Stimulated activated CD4-positive, alpha-beta T cell treated with anti-CD3 and anti-CD28 coated beads, Interleukin-15, amount 100 ng/mL, for 48 hours (primary cell): Measurements from ENCODE around the gene TEX2.

Experiments
- DNase-seq, 2 donors: peaks; one replicate each; pipeline ENCODE4 v3.0.0-alpha.2; 2020; ENCODE audit warnings: low read depth in 2 of 2

TEX2 gene

DNA sequence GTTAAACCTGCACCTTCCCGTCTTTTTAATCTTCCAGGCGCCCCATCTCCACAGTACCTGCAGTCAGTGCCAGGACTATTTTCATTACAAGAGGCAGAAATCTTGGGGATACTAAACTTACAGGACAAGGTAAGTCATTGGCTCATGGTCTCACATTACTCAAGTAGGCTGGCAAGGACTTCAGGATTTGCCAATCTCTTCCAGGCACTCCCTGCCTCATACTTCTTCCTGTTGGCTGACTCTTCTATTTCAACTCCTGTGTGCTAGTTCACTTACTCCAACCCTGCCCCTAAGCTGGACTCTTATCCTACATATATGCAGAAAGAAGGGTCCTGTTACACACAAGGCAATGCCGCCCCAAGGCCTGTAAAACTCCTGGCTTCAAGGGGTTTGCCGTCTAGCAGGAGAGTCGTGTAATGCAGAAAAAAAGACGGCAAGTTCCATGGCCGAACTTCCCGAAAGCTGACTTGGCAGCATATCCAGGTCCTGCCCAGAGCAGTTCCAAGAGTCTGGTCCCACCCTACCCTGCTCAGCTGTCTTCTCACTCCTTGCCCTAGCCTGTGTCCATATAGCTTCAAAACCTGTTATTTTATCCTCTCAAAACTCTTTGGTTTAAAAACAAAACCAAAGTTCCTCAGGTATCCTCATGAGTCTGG is 147.9 kb downstream of the TEX2 start:
- no peak for DNase-seq

DNA sequence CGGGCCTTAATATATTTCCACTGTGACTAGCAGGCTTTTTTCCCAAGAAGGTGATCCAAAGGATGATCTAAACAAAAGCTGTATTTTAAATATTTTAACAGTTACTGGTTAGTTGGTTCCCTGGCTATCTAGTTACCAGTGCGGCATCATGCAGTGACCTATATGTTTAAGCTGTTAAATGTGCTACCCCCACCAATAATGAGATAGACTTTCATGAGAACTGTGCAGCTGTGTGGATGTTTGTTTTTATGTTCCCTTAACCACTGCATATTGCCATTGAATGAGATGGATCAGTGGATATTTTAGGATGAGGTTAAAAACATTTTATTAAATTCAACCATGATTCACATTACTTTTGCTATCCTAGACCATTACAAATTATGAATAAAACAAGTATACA is 150.1 kb downstream of the TEX2 start:
- no peak for DNase-seq

DNA sequence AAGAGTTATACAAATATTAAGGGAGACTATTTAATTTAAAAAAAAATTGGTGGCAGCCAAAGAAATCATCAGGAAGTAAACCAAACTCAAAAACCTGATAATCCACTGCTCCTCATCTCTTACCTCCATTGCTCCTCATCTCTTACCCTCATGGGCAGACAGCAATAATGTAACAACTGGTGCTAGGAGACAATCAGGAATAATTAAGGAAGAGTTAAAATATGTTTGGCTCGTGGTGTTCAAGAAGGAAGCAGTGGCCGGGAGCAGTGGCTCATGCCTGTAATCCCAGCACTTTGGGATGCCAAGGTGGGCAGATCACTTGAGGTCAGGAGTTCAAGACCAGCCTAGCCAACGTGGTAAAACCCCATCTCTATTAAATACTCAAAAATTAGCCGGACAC is 151.2 kb downstream of the TEX2 start:
- no peak for DNase-seq

DNA sequence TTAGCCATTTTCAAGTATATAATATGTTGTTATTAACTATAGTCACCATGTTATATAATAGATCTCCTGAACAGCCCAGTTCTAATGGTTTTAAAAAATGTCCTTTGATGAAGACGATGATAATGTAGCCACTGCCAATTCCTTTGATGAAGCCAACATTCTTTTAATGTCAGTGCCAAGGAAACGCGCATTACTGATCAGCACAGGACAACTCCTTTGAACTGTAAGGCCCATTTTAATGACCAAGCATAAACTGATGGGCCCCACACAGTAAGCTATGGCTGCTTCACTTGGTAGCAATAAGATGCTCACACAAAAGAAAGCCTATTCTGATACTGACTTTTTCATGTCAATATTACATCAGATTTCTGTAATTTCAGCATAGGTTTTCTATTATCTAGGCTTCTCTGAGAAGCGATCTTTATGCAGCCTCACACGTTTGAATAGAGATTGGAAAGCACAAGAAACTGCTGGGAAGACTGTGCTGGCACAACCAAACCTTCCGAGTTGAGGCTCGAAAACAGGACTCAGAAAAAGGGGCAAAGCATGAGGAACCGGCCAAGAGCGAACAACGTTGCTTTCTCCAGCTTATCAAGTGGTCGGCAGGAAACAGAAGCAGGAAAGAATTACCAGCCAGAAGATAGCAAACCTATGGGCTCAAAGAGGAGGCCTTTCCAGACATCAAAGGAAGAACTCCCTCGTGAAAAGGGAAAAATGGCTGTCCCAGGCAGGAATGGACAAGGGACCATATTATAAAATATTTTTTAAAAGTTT is 152.5 kb downstream of the TEX2 start:
- no peak for DNase-seq

DNA sequence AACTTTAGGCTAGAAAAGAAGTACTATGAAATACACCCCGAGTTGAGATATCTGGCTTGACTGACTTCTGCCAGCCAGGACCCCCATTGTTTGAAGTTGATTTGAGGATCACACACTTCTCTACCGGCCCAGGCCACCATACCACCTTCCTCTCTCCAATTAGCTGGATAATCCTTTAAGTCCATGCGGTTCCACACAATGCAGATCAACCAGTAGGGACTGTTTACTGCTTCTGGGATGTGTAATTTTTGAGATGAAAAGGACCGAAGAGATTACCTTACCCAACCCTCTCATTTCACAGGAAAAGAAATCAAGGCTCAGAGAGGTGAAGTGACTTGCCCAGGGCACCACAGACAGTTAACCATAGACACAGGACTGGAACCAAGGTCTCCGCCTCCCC is 153.7 kb downstream of the TEX2 start:
- no peak for DNase-seq

DNA sequence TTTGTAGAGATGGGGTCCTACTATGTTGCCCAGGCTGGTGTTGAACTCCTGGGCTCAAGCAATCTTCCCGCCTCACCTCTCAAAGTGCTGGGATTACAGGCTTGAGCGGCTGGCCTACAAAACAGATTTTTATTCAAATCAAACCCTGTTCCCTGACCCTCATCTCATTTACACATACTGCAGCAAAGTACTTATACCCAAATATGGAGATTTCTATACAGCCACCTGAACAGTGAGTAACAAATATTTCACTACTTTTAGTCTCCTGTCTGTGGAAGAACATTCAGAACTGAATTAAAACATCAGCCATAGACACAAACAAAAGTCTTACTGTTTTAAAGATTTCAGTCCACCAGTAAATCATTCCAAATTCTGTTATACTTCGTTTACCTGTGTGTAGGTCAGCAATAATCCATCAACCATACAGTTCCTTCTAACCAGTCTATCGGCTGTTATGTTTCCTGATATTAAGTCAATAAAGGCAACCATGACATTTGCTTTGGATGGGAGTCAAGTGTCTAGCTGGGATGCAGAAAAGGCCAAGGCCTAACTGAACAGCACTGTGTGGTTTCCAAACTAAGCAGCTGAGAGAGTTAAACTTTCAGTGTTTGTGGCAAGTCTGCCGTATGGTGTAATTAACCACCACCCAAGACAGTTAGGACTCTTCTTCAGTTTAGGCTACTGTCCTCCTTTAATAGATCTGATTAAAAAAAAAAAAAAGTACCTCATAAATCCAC is 155.4 kb downstream of the TEX2 start:
- no peak for DNase-seq

DNA sequence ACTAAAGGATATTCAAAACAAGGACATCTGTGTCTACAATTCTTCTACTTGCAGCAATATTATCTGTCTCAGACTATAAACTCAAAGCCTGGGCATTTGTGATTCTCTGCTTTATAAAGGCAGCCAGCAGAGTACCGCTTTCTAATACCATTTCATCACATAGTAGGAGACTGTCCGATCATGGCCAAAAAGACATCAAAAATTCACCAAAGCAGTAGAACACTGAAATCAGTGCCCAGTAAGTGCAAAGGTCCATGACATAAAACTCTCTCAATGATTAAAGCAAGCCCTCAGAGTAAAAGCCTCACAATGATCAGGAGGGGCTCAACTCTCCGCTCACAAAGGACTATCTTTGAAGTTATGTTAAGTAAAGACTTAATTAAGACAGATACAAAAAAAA is 156.1 kb downstream of the TEX2 start:
- no peak for DNase-seq

DNA sequence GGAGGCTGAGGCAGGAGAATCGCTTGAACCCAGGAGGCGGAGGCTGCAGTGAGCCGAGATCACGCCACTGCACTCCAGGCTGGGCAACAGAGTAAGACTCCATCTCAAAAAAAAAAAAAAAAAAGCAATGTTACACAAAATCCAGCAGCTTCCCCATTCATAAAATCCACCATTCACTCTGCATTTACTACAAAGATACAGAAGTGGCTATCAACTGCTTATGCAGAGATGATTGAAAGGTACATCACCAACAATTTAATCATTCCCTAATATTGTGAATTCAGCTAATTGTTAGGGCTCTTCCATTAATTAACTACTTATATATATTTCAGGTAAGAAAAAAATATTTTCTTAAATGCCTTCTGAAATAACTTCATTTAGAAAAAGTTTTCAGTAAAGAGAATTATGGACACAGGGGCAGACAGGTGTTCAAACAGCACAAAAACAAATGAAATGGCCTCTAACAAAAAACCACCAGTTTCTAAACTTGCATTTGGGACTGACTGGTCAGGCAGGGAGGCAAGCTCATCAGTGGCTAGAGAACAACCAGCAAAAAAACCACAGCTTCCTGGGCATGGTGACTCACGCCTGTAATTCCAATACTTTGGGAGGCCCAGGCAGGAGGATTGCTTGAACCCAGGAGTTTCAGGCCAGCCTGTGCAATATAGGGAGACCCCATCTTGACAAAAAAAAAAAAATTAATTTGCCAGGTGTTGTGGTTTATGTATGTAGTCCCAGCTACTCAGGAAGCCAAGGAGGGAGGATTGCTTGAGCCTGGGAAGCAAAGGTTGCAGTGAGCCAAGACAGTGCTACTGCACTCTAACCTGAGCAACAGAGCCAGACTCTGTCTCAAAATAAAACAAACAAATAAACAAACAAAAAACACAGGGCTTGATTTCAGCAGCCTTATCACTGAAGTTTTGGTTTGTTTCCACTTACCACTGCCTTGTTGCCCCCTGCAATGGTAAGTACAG is 159.4 kb downstream of the TEX2 start:
- DNase-seq = no peak

DNA sequence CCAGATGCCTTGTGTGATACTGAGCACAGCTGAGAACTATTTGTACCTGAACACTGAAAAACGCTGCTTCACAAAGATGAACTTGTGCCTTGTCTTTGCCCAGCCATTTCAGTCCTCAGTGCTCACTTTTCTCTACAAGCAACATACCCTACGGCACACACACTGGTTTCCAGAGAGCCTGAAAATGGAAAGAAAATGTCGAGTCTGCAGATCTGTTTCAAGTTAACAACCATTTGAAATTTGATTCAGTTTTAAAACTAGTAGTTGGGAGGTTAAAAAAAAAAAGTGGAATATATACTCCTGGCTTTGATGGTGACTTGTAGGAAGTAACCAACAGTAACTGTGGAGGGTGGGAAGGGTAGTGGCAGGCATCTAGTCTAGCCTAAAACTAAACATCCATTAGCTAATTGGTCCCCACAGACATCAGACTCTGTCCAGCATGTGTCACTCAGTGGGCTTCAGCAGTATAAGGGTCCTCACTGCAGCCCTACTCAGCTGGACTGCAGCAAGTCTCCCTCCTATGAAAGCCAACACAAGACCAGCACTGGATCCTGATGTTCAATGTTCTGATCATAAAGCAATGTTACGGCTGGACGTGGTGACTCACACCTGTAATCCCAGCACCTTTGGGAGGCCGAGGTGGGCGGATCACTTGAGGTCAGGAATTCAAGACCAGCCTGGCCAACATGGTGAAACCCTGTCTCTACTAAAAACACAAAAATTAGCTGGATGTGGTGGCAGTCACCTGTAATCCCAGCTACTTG is 160.3 kb downstream of the TEX2 start:
- no peak for DNase-seq

DNA sequence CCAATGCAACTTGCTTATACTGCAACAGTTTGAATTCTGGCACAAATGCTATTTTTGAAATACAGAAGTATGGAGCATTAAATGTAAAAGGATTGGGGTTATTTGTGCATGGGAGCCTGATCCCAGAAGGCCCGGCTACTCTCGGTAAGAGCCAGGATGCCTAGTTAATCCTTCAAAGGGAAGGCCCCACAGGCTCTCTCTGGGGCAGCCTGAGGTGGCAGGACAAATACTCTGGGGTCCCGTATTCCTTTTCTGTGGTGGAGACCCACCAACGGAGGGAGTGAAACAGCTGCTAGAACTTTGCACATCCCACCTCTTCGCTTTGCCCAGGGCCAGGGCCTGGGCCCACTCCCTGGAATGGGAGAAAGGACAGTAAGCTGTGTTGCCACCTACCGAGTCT is 163.5 kb downstream of the TEX2 start:
- DNase-seq = no peak
